Adrenal gland (tissue), 5 donors: ENCODE data around the gene CBARP.

Experiments
- CTCF ChIP-seq, 6 experiments: fragments of 450-650 bp in 4 of 6; fragments of 200-600 bp in 2 of 6; sonication (generic) in 1 of 6; IDR thresholded peaks; 1 replicate in 5 of 6; 2 replicates in 1 of 6; pipeline versions ENCODE4 v1.5.1 to v1.8.0; 2016 to 2021; ENCODE audit warnings: antibody characterized with exemption in 6 of 6, mild to moderate bottlenecking in 2 of 6, moderate library complexity in 1 of 6
- POLR2A ChIP-seq, 2 donors: fragments of 450-650 bp; IDR thresholded peaks; one replicate each; pipeline ENCODE4 v1.6.1; 2017; ENCODE audit warnings: antibody characterized with exemption in 2 of 2, mild to moderate bottlenecking in 2 of 2, moderate library complexity in 1 of 2
- donor health status: DM: no; HTN: no; CAD: no.

GRCh38 chr19:1282588-1283206, 44.9 kb upstream of the CBARP start:
- no peak for TF ChIP-seq CTCF (IDR thresholded peaks at IDR 0.05)
- no peak for TF ChIP-seq POLR2A (IDR thresholded peaks at IDR 0.05)
